Keratinocyte (primary cell): ENCODE results near the gene RNASEH2B. TPM values are rescaled to one million over a fixed set of nuclear protein-coding genes. Genes with fewer than 3 reads are reported as not detected.

Source experiments
- DNase-seq: peaks from one replicate; pipeline ENCODE4 v3.0.0-alpha.2; 2011; ENCODE audit warnings: low read depth, missing footprints, low spot score
- FAIRE-seq: peaks from 2 replicates; lab custom pipeline; 2011; peaks lifted over from hg19 to GRCh38; lab: Jason Lieb, UNC
- H2AFZ ChIP-seq: 2 replicates; pipeline ENCODE4 v1.6.0; 2012; ENCODE audit warnings: low read length, control low read depth, inconsistent platforms; ENCODE audit not compliant: control insufficient read depth
- H3K27ac ChIP-seq: 2 replicates; pipeline ENCODE4 v1.5.1; 2011; ENCODE audit warnings: low read length; ENCODE audit not compliant: control insufficient read depth, insufficient read depth
- H3K27me3 ChIP-seq: 3 replicates; pipeline ENCODE4 v1.6.0; 2011; ENCODE audit warnings: low read length; ENCODE audit not compliant: control insufficient read depth, insufficient read depth; ENCODE audit errors: extremely low read depth
- H3K36me3 ChIP-seq, 2 experiments: 2 replicates in 1 of 2; 3 replicates in 1 of 2; pipeline ENCODE4 v1.5.1; 2011; ENCODE audit warnings: low read length in 2 of 2, mild to moderate bottlenecking in 1 of 2; ENCODE audit not compliant: control insufficient read depth in 2 of 2, insufficient read depth in 2 of 2; ENCODE audit errors: extremely low read depth in 1 of 2
- H3K4me1 ChIP-seq: 3 replicates; pipeline ENCODE4 v1.5.1; 2011; ENCODE audit warnings: low read length; ENCODE audit not compliant: control insufficient read depth, insufficient read depth; ENCODE audit errors: extremely low read depth
- H3K4me2 ChIP-seq: 3 replicates; pipeline ENCODE4 v1.6.0; 2011; ENCODE audit warnings: low read depth, low read length; ENCODE audit not compliant: control insufficient read depth, insufficient read depth; ENCODE audit errors: extremely low read depth
- H3K4me3 ChIP-seq, 3 experiments: fragments of 200-600 bp in 1 of 3; sonication (generic) in 1 of 3; 2 replicates in 2 of 3; 3 replicates in 1 of 3; pipeline ENCODE4 v1.5.1; 2011 to 2016; ENCODE audit warnings: low read length in 3 of 3, mild to moderate bottlenecking in 3 of 3, control low read depth in 2 of 3, inconsistent platforms in 1 of 3, low read depth in 1 of 3, mixed read lengths in 1 of 3, mixed run types in 1 of 3, moderate library complexity in 1 of 3; ENCODE audit not compliant: control insufficient read depth in 2 of 3, insufficient read depth in 2 of 3; ENCODE audit errors: extremely low read depth in 1 of 3
- H3K79me2 ChIP-seq: 2 replicates; pipeline ENCODE4 v1.6.0; 2012; ENCODE audit warnings: low read length; ENCODE audit not compliant: control insufficient read depth, insufficient read depth
- H3K9ac ChIP-seq: 3 replicates; pipeline ENCODE4 v1.6.0; 2011; ENCODE audit warnings: low read length; ENCODE audit not compliant: control insufficient read depth, insufficient read depth; ENCODE audit errors: extremely low read depth
- H3K9me1 ChIP-seq: 3 replicates; pipeline ENCODE4 v1.6.0; 2011; ENCODE audit warnings: low read length; ENCODE audit not compliant: control insufficient read depth, insufficient read depth; ENCODE audit errors: extremely low read depth
- H3K9me3 ChIP-seq: 2 replicates; pipeline ENCODE4 v1.5.1; 2012; ENCODE audit warnings: low read depth, low read length; ENCODE audit not compliant: control insufficient read depth
- H4K20me1 ChIP-seq: 3 replicates; pipeline ENCODE4 v1.6.0; 2011; ENCODE audit warnings: low read length; ENCODE audit not compliant: control insufficient read depth, insufficient read depth; ENCODE audit errors: extremely low read depth
- EZH2 ChIP-seq: IDR thresholded peaks from one replicate; pipeline ENCODE4 v1.6.1; 2012; ENCODE audit warnings: inconsistent platforms, mild to moderate bottlenecking, low read length, moderate library complexity
- dilution Hi-C: fragments of 300-500 bp; cut with MboI; formaldehyde crosslinking; loops from one replicate; pipeline ENCODE4 v1.7.0; 2020; ENCODE audit warnings: low sequenced_read_pairs; ENCODE audit not compliant: extremely low pct_ligation_motif_present
- polyA plus RNA-seq, 5 experiments: library from polyadenylated mRNA; depleted of rRNA in 3 of 5; stranded (reverse) in 3 of 5; stranded (forward) in 1 of 5; unstranded in 1 of 5; fragments of >200 nt; gene quantifications; 1 replicate in 1 of 5; 2 replicates in 3 of 5; 3 replicates in 1 of 5; pipeline versions ENCODE4 v1.2.1 to v1.2.3, GENCODE V29; 2011 to 2012; ENCODE audit warnings: missing spikeins in 2 of 5, low read depth in 1 of 5, low replicate concordance in 1 of 5
- TF ChIP-seq, protein P1 (sequence below), 3 experiments: IDR thresholded peaks in 1 of 3; conservative IDR thresholded peaks in 1 of 3; optimal IDR thresholded peaks in 1 of 3; 2 replicates in 2 of 3; 3 replicates in 1 of 3; pipeline versions ENCODE3 to v1.5.1; 2011; ENCODE audit warnings: low read length in 3 of 3, mild to moderate bottlenecking in 3 of 3, moderate library complexity in 2 of 3, control low read depth in 1 of 3, inconsistent platforms in 1 of 3; ENCODE audit not compliant: insufficient read depth in 2 of 3; ENCODE audit errors: extremely low read depth in 1 of 3

Gene RNASEH2B
- polyA plus RNA-seq, 1 donor (not counting 4 experiments of a cell fraction or from before 2014, with no cell fraction given) = 26.1 TPM

DNA sequence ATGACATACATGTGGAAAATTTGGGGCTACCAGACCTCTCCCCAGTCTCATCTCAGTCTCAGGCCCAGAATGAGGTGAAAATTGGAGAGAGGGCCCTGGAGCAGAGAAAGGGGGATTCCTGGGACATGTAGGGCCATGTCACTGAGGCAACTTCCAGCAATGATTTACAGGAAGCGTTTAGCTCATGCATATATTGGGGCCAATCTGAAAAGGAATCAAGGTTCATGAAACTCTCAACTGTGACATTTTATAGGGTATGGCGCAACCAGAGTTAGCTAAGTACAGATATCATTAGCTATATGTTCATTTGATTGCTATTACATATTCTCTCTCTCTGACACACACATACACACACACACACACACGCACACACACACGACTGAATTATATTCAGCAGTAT is 86.3 kb downstream of the RNASEH2B start:
- H4K20me1 ChIP-seq = no peaks in the 10 kb centered on the region
- H3K79me2 ChIP-seq = no peaks in the 10 kb centered on the region
- no peak overlapping the region for H3K9ac ChIP-seq
- peaks cover 4% of the 10 kb centered on the region for H3K27me3 ChIP-seq
- H3K9me3 ChIP-seq = no peaks in the 10 kb centered on the region
- no peak for TF ChIP-seq EZH2
- TF ChIP-seq, protein P1, sequence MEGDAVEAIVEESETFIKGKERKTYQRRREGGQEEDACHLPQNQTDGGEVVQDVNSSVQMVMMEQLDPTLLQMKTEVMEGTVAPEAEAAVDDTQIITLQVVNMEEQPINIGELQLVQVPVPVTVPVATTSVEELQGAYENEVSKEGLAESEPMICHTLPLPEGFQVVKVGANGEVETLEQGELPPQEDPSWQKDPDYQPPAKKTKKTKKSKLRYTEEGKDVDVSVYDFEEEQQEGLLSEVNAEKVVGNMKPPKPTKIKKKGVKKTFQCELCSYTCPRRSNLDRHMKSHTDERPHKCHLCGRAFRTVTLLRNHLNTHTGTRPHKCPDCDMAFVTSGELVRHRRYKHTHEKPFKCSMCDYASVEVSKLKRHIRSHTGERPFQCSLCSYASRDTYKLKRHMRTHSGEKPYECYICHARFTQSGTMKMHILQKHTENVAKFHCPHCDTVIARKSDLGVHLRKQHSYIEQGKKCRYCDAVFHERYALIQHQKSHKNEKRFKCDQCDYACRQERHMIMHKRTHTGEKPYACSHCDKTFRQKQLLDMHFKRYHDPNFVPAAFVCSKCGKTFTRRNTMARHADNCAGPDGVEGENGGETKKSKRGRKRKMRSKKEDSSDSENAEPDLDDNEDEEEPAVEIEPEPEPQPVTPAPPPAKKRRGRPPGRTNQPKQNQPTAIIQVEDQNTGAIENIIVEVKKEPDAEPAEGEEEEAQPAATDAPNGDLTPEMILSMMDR (optimal IDR thresholded peaks at IDR 0.05 in 1 of 3, IDR thresholded peaks at IDR 0.05 in 1 of 3, conservative IDR thresholded peaks at IDR 0.05 in 1 of 3; ENCODE audit: extremely low read depth in 1 of 3, insufficient read depth in 2 of 3, low read length in 3 of 3) = no peak
- H3K9me1 ChIP-seq = no peaks in the 10 kb centered on the region
- dilution Hi-C loops = no loop called here
- DNase-seq = no peak
- no peak overlapping the region for H2AFZ ChIP-seq
- H3K27ac ChIP-seq = no peak overlapping the region
- no peak for FAIRE-seq
- no peak overlapping the region for H3K4me2 ChIP-seq
- H3K4me1 ChIP-seq = peaks cover 23% of the 10 kb centered on the region
- no peak overlapping the region for H3K4me3 ChIP-seq
- no peaks in the 10 kb centered on the region for H3K36me3 ChIP-seq

DNA sequence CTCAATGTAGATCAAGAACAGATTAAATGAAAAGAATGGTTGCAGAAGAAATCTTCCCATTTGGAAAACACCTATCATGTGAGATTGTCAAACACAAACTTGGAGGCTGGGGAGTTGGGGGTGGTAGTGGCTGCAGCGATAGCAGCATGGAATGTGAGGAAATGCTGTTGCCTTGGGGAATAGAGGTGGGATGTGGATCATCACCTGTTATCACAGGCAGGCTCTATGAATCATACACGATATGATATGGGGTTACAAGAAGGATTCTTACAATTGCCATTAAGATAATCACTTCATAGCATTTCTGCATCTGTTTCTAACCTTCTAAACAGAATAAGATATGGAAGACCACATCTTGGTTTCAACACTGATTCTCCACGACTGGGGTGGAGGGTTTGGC is 88.7 kb downstream of the RNASEH2B start:
- dilution Hi-C loops = no loop called here
- peak; percentile 62 for DNase-seq

More for the DNA sequence above, 88.7 kb downstream of the RNASEH2B start:
- H3K4me3 ChIP-seq = no peak overlapping the region
- H3K27me3 ChIP-seq = no peaks in the 10 kb centered on the region
- FAIRE-seq = peak; percentile 86
- TF ChIP-seq EZH2 = no peak
- TF ChIP-seq, protein P1 (optimal IDR thresholded peaks at IDR 0.05 in 1 of 3, IDR thresholded peaks at IDR 0.05 in 1 of 3, conservative IDR thresholded peaks at IDR 0.05 in 1 of 3; ENCODE audit: extremely low read depth in 1 of 3, insufficient read depth in 2 of 3, low read length in 3 of 3) = no peak
- no peaks in the 10 kb centered on the region for H4K20me1 ChIP-seq
- peak overlapping the region; percentile 23 for H3K4me2 ChIP-seq
- H3K27ac ChIP-seq = no peak overlapping the region
- no peaks in the 10 kb centered on the region for H3K79me2 ChIP-seq
- no peaks in the 10 kb centered on the region for H3K9me3 ChIP-seq
- H3K4me1 ChIP-seq = peaks cover 27% of the 10 kb centered on the region
- H3K9me1 ChIP-seq = no peaks in the 10 kb centered on the region
- H2AFZ ChIP-seq = no peak overlapping the region
- H3K36me3 ChIP-seq = no peaks in the 10 kb centered on the region
- no peak overlapping the region for H3K9ac ChIP-seq
